NCI-H2196 treated with DMSO at 0.1 percent for 48 hours (cell line): ENCODE results near the gene TMEM248.
"Not testable (repeated sequence)": the region's sequence is repeated elsewhere in the genome, so short reads cannot be mapped to it uniquely, and the experiment has no call there.

ENCODE experiments used
- DNase-seq: peaks from one replicate; lab custom pipeline; 2025; ENCODE audit not compliant: unreplicated experiment; lab: John Stamatoyannopoulos, UW

TMEM248 gene

GRCh38 chr7:66995050-66995776 lies 74.2 kb downstream of the TMEM248 start, which contains the start of gene SBDS:
Gene SBDS, minus strand, starts transcription at chr7:66995586. Its CDS starts 169 bp downstream, at chr7:66995417.
- DNase-seq = peak; percentile 95

- DNase-seq = peak; percentile 93
Measured at GRCh38 chr7:66996444-66997191, 75.6 kb downstream of the TMEM248 start, which contains the start of gene TYW1. Gene TYW1, plus strand, starts transcription at chr7:66996833. Its CDS starts 146 bp downstream, at chr7:66996979.

- not testable (repeated sequence) for DNase-seq
Measured at GRCh38 chr7:67000601-67001258, 79.7 kb downstream of the TMEM248 start.

GRCh38 chr7:67004145-67004544 lies 83.1 kb downstream of the TMEM248 start:
- not testable (repeated sequence) for DNase-seq

GRCh38 chr7:67006965-67007364 lies 85.9 kb downstream of the TMEM248 start:
- DNase-seq = no peak
